ENCODE data around the gene SCARB2.
A peak's percentile ranks its signal among the peaks of the same experiment; 100 is the strongest.

The SCARB2 gene

DNA sequence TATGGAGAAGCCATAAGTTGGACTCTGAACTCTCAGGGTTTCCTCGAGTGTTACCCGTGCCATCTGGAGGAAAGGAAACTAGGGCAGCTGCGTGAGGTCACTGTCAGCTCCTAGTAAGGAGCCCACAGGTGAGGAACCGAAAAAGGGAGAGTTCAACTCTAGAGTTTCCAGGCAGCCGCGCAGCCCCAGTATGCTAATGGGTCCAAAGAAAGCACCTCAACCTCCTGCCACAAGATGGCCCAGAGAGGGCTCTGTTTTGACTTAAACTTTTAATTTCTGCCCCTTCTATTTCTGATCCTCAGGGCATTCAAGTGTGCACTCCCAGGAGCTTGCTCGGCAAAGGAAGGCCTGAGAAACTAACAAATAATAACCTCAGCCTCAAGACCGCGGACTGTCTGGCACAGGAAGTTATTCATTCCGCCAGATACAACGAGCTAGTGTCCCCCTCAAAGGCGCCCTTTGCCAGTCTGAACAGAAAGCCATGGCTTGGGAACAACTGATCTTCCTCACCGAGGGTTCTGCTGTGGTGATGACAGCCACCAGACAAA, 13.9 kb downstream of the SCARB2 start:
- peak in 54 of 56 donors; percentile 7 to 86 (median 64) for DNase-seq

DNA sequence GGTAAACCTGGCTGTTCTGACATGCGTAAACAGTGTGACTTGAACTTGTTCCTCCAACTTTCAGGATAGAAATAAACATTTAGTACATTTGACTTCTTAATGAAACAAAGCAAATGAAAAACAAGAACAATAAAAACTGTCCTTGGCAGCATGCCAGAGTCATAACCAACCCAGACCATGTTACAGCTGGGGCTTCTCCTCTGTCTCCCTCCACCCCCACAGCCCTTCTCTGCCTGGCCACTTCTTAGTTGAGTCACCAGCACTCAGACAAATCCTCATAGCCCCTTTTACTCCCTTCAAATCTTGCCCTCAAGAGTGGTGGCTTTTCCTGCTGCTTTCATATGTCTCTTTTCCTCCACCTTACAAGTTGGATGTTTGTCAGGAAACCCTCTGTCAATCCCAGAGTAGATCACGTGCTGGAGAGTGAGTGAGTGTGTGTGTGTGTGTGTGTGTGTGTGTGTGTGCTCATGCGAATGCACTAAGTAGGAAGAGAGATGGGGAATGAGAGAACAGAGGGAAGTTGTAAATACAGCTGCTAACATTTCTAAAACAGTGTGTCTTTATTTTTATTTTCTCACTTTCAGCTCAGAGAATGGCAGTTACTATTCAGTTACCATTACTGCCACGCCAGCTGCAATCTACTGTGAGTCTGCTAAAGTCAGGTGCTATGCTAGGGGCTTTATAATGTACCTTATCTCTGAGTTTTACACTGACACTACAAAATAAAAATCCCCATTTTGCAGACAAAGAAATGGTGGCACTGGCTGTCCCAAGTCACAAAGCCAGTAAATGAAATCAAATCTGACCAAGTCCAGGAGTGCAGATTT, 15.0 kb downstream of the SCARB2 start:
- peak in 48 of 56 donors; percentile 3 to 78 (median 45) for DNase-seq

DNA sequence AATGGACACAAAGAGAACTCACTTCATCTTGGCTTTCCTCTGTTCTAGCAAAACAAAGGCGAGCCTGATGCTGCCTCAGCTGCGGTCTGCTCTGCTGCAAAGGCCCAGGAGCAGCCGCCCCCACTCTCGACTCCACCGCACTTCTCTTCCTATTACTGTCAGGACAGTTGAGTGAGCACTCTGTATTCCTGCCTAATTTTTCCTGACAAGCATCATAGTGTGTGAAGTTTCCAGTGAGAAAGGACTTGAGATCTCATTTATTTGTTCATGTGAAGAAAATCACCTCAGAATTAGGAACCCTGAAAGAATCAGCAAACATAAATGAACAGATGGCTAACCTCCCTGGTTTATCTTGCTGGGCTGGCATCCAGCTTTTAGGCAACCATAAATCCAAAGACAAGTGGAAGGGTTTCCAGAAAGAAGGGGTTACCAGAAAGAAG, 15.6 kb downstream of the SCARB2 start:
- peak in 53 of 56 donors; percentile 12 to 87 (median 64) for DNase-seq

DNA sequence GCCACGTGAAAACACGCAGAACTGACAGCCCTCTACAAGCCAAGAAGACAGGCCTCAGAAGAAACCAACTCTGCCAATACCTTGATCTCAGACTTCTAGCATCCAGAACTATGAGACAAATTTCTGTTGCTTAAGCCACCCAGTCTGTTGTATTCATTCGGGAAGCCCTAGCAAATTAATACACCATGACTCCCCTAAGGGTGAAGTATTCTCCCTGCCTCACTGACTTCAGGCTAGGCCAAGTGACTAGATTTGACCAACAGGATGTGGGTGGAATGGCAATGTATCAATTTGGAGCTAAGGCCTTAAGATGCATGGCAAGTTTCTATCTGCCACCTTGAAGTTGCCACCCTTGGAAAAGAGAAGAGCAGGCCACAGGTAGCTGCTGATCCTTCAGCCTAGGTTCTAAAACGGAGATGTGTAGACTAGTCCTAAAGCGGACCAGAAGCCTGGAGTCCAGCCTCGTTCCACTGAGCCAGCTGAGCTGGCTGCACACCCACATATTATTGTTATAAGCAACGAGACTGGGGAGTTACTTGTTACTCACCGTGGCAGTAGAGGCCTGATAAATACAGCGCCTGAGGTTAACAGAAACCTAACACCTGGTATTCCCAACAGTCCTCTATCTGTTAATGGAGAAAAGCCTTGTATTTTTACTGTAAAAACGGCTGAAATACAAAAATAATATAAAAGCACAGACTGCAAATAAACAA, 16.4 kb downstream of the SCARB2 start:
- DNase-seq: peak in 1 of 56 donors; percentile 22

- no peak for DNase-seq
Observed at GRCh38 chr4:76196376-76196775, 17.2 kb downstream of the SCARB2 start.

GRCh38 chr4:76195326-76195725, 18.3 kb downstream of the SCARB2 start:
- DNase-seq: no peak

DNA sequence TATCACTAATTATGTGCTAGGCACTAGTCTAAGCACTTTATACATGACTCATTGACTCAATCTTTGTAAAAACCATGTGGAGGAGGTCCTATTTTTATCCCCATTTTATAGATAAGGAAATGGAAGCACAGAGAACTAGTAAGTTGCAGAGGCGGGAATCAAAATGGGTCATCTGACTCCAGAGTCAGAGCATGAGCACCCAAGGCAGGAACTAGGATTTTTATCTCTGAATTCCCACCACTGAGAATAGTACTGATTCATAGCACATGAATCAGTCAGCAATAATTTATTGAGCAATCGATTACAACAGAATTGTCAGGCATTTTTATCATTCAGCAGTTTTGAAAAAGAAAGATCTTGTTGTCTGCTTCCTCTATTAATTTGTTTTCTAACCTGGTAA, 19.3 kb downstream of the SCARB2 start:
- peak in 16 of 56 donors; percentile 4 to 53 (median 21) for DNase-seq

GRCh38 chr4:76192236-76192635, 21.4 kb downstream of the SCARB2 start:
- no peak for DNase-seq

GRCh38 chr4:76188557-76188956, 25.1 kb downstream of the SCARB2 start:
- peak in 3 of 56 donors; percentile 10 to 48 (median 34) for DNase-seq

DNA sequence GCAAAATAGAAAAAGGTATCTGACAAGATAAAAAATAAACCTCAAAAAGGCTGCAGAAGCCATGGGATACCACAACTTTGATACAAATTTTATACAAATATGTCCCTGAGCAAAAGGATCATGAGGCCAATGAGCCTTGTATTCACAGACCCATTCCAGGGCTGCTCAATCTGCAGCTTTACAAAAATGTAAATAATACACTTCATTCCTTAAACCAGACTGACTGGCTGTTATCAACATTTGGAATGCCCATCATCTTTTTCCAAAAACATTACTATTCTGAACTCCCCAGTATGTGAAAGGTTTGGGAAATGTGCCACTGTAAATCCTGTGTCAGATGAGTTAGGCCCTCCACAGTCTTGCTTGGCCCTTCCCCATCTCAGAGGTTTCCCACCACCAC, 25.5 kb downstream of the SCARB2 start:
- DNase-seq: no peak

DNA sequence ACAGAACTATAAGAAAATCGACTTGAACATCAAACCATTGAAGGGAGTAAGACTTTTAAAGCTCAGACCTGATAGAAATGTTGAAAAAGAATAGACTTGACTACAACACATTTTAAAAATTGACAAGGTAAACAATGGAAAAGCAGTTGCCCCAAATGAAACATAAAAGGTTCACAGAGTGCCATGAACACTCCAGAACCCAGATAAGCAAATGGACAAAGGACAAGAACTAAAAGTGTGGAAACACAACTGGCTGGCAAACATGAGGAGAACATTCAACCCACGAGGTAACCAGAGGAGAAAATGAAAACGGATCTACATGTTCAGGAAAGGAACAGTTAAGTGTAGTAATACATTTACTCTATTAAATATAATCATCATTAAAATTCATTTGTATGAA, 26.5 kb downstream of the SCARB2 start:
- no peak for DNase-seq

- no peak for DNase-seq
Observed at GRCh38 chr4:76182463-76182862, 31.2 kb downstream of the SCARB2 start.

DNA sequence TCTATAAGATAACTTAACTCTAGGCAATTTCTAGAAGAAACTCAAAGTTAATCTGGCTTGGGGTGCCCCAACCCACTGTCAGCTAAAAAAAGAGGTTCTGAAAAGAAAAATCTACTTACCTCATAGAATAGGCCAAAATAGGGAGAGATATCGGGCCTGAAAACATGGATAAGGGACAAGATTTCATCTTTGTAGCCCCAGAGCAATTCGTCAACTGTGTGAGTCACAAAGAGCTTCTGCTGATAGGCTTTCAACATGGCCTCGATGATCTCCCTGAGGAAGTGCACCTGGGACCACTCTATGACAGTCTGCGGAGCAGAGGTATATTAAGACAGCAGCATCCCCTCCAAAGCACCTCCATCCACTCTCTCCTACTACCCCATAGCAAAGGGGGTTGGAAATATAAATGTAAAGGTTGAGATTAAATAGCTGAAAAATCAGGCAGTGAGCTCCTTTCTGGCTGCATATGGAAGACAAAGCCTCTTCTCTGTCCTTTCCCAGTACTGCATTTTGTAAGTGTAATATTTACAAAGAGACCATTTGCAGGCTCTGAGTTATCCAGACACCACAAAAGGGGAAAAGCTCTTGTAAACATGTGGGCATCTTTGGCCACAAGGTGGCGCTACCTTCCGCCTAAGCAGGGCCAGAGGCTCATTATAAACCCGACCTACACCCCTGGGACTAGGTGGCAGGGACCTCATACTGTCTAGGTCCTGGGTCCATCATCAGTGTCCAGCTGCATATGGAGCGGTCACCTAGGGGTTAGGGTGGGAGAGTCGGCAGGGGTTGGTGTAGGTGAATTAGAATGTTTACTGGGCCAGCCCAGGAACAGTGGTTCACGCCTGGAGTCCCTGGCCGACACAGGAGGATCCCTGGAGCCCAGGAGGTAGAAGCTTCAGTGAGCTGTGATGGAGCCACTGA, 34.0 kb downstream of the SCARB2 start:
- DNase-seq: peak in 52 of 56 donors; percentile 12 to 92 (median 70)

DNA sequence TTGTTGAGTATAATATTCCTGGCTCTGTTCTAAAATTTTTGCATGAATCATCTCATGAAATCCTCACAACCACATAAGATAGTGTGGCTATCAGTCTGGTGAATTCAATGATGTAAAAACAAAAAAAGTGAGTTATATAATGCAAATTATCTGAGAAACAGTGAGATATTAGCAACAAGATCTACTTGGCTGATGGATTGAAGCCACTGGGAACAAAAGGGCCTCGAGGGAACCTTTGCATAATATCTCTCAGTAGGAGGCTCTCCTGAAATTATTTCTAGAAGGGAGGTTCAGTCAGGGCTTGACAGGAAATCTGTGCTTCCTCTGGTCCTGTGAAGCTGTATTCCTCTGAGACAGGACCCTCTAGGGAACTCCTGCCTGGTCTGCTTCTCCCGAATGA, 35.3 kb downstream of the SCARB2 start:
- DNase-seq: peak in 1 of 56 donors; percentile 14

GRCh38 chr4:76177709-76178108, 35.9 kb downstream of the SCARB2 start:
- no peak for DNase-seq

DNA sequence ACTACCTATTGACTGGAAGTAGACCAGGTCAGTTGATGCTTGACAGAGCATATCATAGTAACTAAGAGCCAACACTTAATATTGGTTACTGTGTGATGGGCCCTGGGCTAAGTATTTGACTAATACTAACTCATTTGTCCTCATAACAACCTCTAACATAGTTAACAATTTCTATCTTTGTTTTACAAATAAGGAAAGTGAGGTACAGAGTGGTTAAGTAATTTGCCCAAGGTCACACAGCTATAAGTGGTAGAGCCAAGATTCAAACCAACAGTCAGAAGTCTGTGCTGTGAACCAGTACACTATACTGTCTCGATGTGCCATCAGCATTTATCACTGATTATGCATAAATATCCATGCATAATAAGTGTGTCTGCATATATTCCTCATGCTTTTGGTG, 38.3 kb downstream of the SCARB2 start:
- no peak for DNase-seq

DNA sequence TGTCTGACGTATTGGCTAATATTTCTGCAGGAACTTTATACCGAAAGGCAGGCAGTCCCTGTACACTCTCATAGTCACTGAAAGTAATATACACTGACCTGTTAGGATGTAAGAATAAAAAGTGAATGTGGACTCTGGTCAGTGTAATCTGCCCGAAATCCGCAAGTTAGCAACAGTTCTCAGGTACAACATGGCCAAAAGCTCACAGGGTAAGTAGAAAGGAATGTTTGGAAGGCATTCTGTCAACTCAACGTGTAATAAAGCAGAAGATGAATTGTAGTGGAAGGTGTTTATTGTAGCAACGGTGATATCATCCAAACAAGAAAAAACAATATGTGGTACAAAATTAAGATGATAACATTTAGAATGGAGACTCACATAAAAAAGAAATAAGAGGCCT, 39.4 kb downstream of the SCARB2 start:
- no peak for DNase-seq

DNA sequence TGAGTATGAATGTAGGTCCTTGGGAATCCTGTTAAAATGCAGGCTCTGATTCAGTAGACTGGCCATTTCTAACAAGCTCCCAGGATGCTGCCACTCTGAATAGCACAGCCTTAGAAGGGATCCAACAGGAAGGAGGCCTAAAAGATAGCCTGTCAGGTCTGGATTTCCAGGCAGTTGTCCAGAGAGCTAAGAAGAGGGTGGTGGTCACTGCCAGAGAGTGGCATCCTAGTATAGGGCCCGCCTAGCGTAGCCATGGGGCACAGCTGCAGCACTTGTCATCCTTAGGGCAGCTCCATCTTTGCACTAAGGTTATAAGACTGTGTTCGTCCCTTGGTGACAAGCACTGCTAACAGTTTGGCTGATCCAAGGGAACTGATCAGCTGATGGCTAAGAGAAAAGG, 44.9 kb downstream of the SCARB2 start:
- no peak for DNase-seq

DNA sequence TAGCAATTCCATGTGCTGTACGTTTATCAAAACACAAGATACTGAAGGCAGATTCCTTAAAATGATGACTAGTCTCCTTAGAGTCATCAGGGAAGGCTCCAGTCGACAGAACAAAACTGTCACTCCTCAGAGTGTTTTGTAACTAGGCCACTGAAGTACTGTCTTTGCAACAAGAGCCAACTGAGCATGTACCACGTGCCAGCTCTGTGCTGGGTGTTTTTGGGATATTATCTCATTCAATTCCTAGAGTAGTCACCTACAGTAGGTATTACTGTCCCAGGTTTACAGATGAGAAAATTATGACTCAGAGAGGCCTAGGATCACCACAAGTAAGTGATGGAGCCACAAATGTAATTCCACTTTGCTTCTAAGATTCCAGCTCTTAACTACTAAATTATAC, 47.1 kb downstream of the SCARB2 start:
- no peak for DNase-seq

GRCh38 chr4:76160355-76160754, 53.3 kb downstream of the SCARB2 start:
- DNase-seq: no peak

GRCh38 chr4:76156635-76157034, 57.0 kb downstream of the SCARB2 start:
- DNase-seq: peak in 1 of 56 donors; percentile 0

Data from nucleus accumbens (tissue), 56 donors.